H9 (cell line): ENCODE results near the gene ZNRF2. TPM values are rescaled to one million over a fixed set of nuclear protein-coding genes. Genes with fewer than 3 reads are reported as not detected.

Experiments
- DNase-seq: peaks from one replicate; pipeline ENCODE4 v3.0.0-alpha.2; 2017
- H2AFZ ChIP-seq: one replicate; pipeline ENCODE4 v1.6.1; 2013; ENCODE audit warnings: mild to moderate bottlenecking, low read length, control low read depth, moderate library complexity
- H2AK5ac ChIP-seq: 2 replicates; pipeline ENCODE4 v1.6.1; 2013; ENCODE audit warnings: low read length, control low read depth, mixed read lengths; ENCODE audit not compliant: insufficient read length
- H2BK120ac ChIP-seq: one replicate; pipeline ENCODE4 v1.6.1; 2013; ENCODE audit warnings: low read depth, mild to moderate bottlenecking, low read length, control low read depth, inconsistent platforms; ENCODE audit not compliant: poor library complexity, severe bottlenecking
- H2BK12ac ChIP-seq: 2 replicates; pipeline ENCODE4 v1.6.1; 2013; ENCODE audit warnings: low read length, control low read depth, mixed read lengths, low read depth; ENCODE audit not compliant: insufficient read length
- H2BK15ac ChIP-seq: 2 replicates; pipeline ENCODE4 v1.6.1; 2013; ENCODE audit warnings: low read depth, low read length, control low read depth
- H2BK20ac ChIP-seq: one replicate; pipeline ENCODE4 v1.6.1; 2013; ENCODE audit warnings: low read depth, mild to moderate bottlenecking, low read length, control low read depth, inconsistent platforms; ENCODE audit not compliant: poor library complexity, severe bottlenecking
- H2BK5ac ChIP-seq: 2 replicates; pipeline ENCODE4 v1.6.1; 2013; ENCODE audit warnings: low read length, control low read depth, mixed read lengths; ENCODE audit not compliant: insufficient read length
- H3K14ac ChIP-seq: 2 replicates; pipeline ENCODE4 v1.6.1; 2013; ENCODE audit warnings: low read length, control low read depth; ENCODE audit not compliant: insufficient read depth
- H3K18ac ChIP-seq: 2 replicates; pipeline ENCODE4 v1.6.1; 2013; ENCODE audit warnings: low read depth, mild to moderate bottlenecking, mixed read lengths, low read length, control low read depth; ENCODE audit not compliant: insufficient read length
- H3K23ac ChIP-seq: 2 replicates; pipeline ENCODE4 v1.6.1; 2013; ENCODE audit warnings: low read length, control low read depth, mixed read lengths, low read depth; ENCODE audit not compliant: insufficient read length
- H3K23me2 ChIP-seq: 2 replicates; pipeline ENCODE4 v1.6.1; 2013; ENCODE audit warnings: low read depth, mild to moderate bottlenecking, mixed read lengths, low read length, control low read depth; ENCODE audit not compliant: insufficient read length, poor library complexity, severe bottlenecking
- H3K27ac ChIP-seq: 2 replicates; pipeline ENCODE4 v1.5.1; 2013; ENCODE audit warnings: low read length, control low read depth, mixed read lengths, low read depth; ENCODE audit not compliant: insufficient read length
- H3K27me3 ChIP-seq: 2 replicates; pipeline ENCODE4 v1.6.1; 2013; ENCODE audit warnings: low read length, control low read depth, inconsistent platforms; ENCODE audit not compliant: insufficient read depth
- H3K4ac ChIP-seq: 2 replicates; pipeline ENCODE4 v1.6.1; 2013; ENCODE audit warnings: low read depth, mild to moderate bottlenecking, control low read depth, inconsistent platforms, low read length, moderate library complexity
- H3K4me1 ChIP-seq: 2 replicates; pipeline ENCODE4 v1.6.1; 2013; ENCODE audit warnings: low read length, control low read depth, inconsistent platforms; ENCODE audit not compliant: insufficient read depth
- H3K4me2 ChIP-seq: 2 replicates; pipeline ENCODE4 v1.6.1; 2013; ENCODE audit warnings: low read length, control low read depth, mixed read lengths; ENCODE audit not compliant: insufficient read length, insufficient read depth
- H3K56ac ChIP-seq: 2 replicates; pipeline ENCODE4 v1.6.1; 2013; ENCODE audit warnings: low read depth, mild to moderate bottlenecking, mixed read lengths, low read length, control low read depth; ENCODE audit not compliant: insufficient read length
- H3K79me1 ChIP-seq: 2 replicates; pipeline ENCODE4 v1.6.1; 2013; ENCODE audit warnings: low read depth, mild to moderate bottlenecking, moderate library complexity, low read length, control low read depth, inconsistent platforms; ENCODE audit not compliant: insufficient read depth, poor library complexity, severe bottlenecking
- H3K79me2 ChIP-seq: 2 replicates; pipeline ENCODE4 v1.6.1; 2013; ENCODE audit warnings: low read length, control low read depth, inconsistent platforms; ENCODE audit not compliant: insufficient read depth
- H3K9ac ChIP-seq: 2 replicates; pipeline ENCODE4 v1.6.1; 2013; ENCODE audit warnings: low read length, control low read depth, mixed read lengths; ENCODE audit not compliant: insufficient read length; ENCODE audit errors: extremely low read depth
- H3K9me3 ChIP-seq: one replicate; pipeline ENCODE4 v1.6.1; 2013; ENCODE audit warnings: low read depth, low read length, inconsistent platforms; ENCODE audit not compliant: control insufficient read depth
- H3T11ph ChIP-seq: one replicate; pipeline ENCODE4 v1.6.1; 2013; ENCODE audit warnings: mild to moderate bottlenecking, low read length, control low read depth, inconsistent platforms
- H4K20me1 ChIP-seq: one replicate; pipeline ENCODE4 v1.6.1; 2013; ENCODE audit not compliant: control insufficient read depth, insufficient read length, insufficient read depth
- H4K5ac ChIP-seq: 2 replicates; pipeline ENCODE4 v1.6.1; 2013; ENCODE audit warnings: low read depth, mild to moderate bottlenecking, mixed read lengths, low read length, control low read depth; ENCODE audit not compliant: insufficient read length
- H4K8ac ChIP-seq: replicated peaks from 2 replicates; pipeline ENCODE4 v1.6.1; 2013; ENCODE audit warnings: low read length, control low read depth, mixed read lengths, low read depth; ENCODE audit not compliant: insufficient read length
- H4K91ac ChIP-seq: 2 replicates; pipeline ENCODE4 v1.6.1; 2013; ENCODE audit warnings: low read depth, mild to moderate bottlenecking, moderate library complexity, mixed read lengths, low read length, control low read depth; ENCODE audit not compliant: insufficient read length
- H3K27ac Mint-ChIP-seq, 3 experiments: 2 replicates in 2 of 3; 3 replicates in 1 of 3; pipeline ENCODE4 v1.8.0; 2020 to 2021; ENCODE audit warnings: mixed read lengths in 3 of 3, mild to moderate bottlenecking in 1 of 3, moderate library complexity in 1 of 3
- H3K27me3 Mint-ChIP-seq: 2 replicates; pipeline ENCODE4 v1.8.0; 2021; ENCODE audit warnings: low read depth, mild to moderate bottlenecking, moderate library complexity, mixed read lengths
- H3K36me3 Mint-ChIP-seq, 3 experiments: 2 replicates in 2 of 3; 3 replicates in 1 of 3; pipeline ENCODE4 v1.8.0; 2020 to 2021; ENCODE audit warnings: low read depth in 3 of 3, mixed read lengths in 3 of 3; ENCODE audit not compliant: insufficient read depth in 1 of 3
- H3K4me1 Mint-ChIP-seq, 2 experiments: 2 replicates each; pipeline ENCODE4 v1.8.0; 2020; ENCODE audit warnings: mixed read lengths in 2 of 2
- H3K4me3 Mint-ChIP-seq, 2 experiments: 2 replicates in 1 of 2; 3 replicates in 1 of 2; pipeline ENCODE4 v1.8.0; 2020 to 2021; ENCODE audit warnings: mild to moderate bottlenecking in 2 of 2, mixed read lengths in 2 of 2, moderate library complexity in 1 of 2
- H3K9me3 Mint-ChIP-seq, 2 experiments: 2 replicates in 1 of 2; 3 replicates in 1 of 2; pipeline ENCODE4 v1.8.0; 2020; ENCODE audit warnings: mild to moderate bottlenecking in 2 of 2, mixed read lengths in 2 of 2, moderate library complexity in 1 of 2
- CTCF ChIP-seq: fragments of 200-600 bp; sonication (generic); conservative IDR thresholded peaks from 3 replicates; pipeline ENCODE4 v1.8.0; 2021; ENCODE audit warnings: antibody characterized with exemption, mild to moderate bottlenecking
- WGBS: extraction: QIAGEN DNeasy Blood & Tissue Kit; methylation state at CpG from one replicate; pipeline ENCODE4 v1.1.7; 2013; ENCODE audit warnings: missing lambda C conversion rate, low lambda C conversion rate, mixed read lengths; ENCODE audit not compliant: insufficient read length; ENCODE audit errors: extremely low coverage; 5-methylcytosine and 5-hydroxymethylcytosine counted together
- total RNA-seq: library from RNA; stranded (reverse); gene quantifications from 2 replicates; pipeline ENCODE4 v1.2.1, GENCODE V29; 2021

ZNRF2 gene
- total RNA-seq, 1 experiment from 2014 or later = 16.5 TPM

- Histone ChIP-seq H3K27ac (no peak overlapping the region), H3K4ac (no peak overlapping the region), H3K9me3 (no peaks in the 10 kb centered on the region), H3K14ac (no peak overlapping the region), H2BK12ac (no peak overlapping the region), H3K79me1 (no peaks in the 10 kb centered on the region), H2AK5ac (no peak overlapping the region), H3K23ac (no peak overlapping the region), H2BK5ac (no peak overlapping the region), H3K79me2 (no peaks in the 10 kb centered on the region; the same call in 1 of the 2 replicates), H3K18ac (no peak overlapping the region), H2AFZ (no peak overlapping the region), H3K4me1 (peaks cover 2% of the 10 kb centered on the region; the same call in 1 of the 2 replicates), H3K9ac (no peak overlapping the region), H4K20me1 (no peaks in the 10 kb centered on the region), H2BK20ac (no peak overlapping the region), H4K5ac (no peak overlapping the region), H2BK15ac (no peak overlapping the region), H4K91ac (no peak overlapping the region), H4K8ac (no peak overlapping the region), H3K27me3 (no peaks in the 10 kb centered on the region), H3K23me2 (no peaks in the 10 kb centered on the region), H3K4me2 (no peak overlapping the region), H2BK120ac (no peak overlapping the region), H3K56ac (no peak overlapping the region), H3T11ph (no peak overlapping the region)
- Mint-ChIP-seq H3K4me1 (peaks cover 61 to 92% of the 10 kb centered on the region in 2 experiments), H3K36me3 (no peaks in the 10 kb centered on the region), H3K27ac (peak overlapping the region in 1 of 3 experiments; percentile 97; a peak in 3 of 7 replicates), H3K27me3 (no peaks in the 10 kb centered on the region), H3K9me3 (no peaks in the 10 kb centered on the region), H3K4me3 (no peak overlapping the region)
- TF ChIP-seq CTCF = no peak
- WGBS = no CpG with 5 or more reads among the region's 3 CpGs
- no peak for DNase-seq
Measured at GRCh38 chr7:30349170-30349569, 64.8 kb downstream of the ZNRF2 start.
